Epithelial cell of esophagus (primary cell): ENCODE results near the gene ZNF407.

Experiments used
- DNase-seq: peaks from one replicate; pipeline ENCODE4 v3.0.0; 2010; ENCODE audit warnings: low read depth
- H3K4me3 ChIP-seq: 2 replicates; pipeline ENCODE4 v1.5.1; 2011; ENCODE audit warnings: mild to moderate bottlenecking, low read length, control low read depth
- TF ChIP-seq, protein P1 (sequence below): IDR thresholded peaks from 2 replicates; pipeline ENCODE4 v1.5.1; 2011; ENCODE audit warnings: low read depth, mild to moderate bottlenecking, low read length, control low read depth, inconsistent platforms; ENCODE audit not compliant: insufficient read depth; ENCODE audit errors: missing control alignments

The ZNF407 gene

DNA sequence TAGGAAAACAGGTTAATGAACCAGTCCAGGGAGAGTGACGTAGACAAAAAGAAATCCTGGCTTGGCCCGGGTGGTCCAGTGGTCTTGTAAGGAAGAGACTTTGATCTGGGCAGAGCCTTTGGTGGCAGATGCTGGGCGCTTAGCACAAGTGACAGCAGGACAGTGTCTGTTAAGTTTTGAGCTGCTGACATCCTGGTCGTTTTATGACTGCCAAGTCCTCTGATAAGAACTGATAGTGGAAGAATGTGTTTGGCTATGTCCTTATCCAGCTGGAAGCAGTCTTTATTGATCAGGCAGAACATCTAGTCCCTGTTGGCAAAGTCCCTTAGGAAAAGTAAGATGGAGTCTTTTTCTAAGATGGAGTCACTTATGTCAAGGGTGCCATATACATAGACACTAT lies 27.4 kb upstream of the ZNF407 start:
- H3K4me3 ChIP-seq: no peak overlapping the region
- DNase-seq: no peak
- TF ChIP-seq, protein P1, sequence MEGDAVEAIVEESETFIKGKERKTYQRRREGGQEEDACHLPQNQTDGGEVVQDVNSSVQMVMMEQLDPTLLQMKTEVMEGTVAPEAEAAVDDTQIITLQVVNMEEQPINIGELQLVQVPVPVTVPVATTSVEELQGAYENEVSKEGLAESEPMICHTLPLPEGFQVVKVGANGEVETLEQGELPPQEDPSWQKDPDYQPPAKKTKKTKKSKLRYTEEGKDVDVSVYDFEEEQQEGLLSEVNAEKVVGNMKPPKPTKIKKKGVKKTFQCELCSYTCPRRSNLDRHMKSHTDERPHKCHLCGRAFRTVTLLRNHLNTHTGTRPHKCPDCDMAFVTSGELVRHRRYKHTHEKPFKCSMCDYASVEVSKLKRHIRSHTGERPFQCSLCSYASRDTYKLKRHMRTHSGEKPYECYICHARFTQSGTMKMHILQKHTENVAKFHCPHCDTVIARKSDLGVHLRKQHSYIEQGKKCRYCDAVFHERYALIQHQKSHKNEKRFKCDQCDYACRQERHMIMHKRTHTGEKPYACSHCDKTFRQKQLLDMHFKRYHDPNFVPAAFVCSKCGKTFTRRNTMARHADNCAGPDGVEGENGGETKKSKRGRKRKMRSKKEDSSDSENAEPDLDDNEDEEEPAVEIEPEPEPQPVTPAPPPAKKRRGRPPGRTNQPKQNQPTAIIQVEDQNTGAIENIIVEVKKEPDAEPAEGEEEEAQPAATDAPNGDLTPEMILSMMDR: no peak

DNA sequence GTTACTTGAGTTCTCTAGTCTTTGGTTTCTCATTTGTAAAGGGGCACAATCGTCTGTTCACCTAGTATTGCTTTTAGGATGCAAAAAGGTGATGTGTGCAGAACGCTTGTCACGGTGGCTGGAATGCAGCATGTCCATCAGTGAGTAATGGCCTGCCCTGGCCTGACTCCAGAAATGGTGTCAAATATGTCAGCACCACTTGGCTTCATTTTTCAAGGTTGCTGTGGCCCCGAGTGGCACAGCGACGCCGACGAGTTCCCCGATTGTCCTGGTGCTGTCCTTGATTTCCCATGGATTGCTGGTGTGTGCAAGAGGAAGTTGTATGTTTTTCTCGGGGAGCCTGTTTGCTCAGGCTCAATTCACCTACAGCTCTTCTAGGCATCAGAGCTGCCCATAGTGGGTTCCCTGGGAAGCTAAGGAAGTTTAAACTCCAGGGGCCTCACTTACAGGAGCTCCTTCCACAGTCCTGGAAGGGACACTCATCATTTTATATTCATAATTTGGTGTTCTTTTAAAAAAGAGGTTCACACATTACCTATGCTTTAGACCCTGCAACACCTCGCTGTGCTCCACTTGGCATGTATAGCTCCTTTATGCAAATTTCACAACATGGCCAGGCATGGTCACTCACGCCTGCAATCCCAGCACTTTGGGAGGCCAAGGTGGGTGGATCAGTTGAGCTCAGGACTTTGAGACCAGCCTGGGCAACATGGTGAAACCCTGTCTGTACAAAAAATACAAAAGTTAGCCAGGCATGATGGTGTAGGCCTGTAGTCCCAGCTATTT lies 25.6 kb upstream of the ZNF407 start:
- TF ChIP-seq, protein P1: no peak
- H3K4me3 ChIP-seq: no peak overlapping the region
- DNase-seq: no peak

DNA sequence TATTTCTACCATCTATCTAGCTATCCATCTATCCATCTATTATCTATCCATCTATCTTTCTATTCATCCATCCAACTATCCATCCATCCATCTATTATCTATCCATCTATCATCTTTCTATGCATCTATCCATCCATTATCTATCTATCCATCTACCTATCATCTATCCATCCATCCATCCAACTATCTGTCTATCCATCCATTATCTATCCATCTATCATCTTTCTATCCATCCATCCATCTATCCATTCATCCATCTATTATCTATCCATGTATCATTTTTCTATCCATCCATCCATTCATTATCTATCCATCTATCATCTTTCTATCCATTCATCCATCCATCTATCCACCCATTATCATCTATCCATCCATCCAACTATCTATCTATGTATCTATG lies 24.6 kb upstream of the ZNF407 start:
- TF ChIP-seq, protein P1: no peak
- no peak for DNase-seq

DNA sequence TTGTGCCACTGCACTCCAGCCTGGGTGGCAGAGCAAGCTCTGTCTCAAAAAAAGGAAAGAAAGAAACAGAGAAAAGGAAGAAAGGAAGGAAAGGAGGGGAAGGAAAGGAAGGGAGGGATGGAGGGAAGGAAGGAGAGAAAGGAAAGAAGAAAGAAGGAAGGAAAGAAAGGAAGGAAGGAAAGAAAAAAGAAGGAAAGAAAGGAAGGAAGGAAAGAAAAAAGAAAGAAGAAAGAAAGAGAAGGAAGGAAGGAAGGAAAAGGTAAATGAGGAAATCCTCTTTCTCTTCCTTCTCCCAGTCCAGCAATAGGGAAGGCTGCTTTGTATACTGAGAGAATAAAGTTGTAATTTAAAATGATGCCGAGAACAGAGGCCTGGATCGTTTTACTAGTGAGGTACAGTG lies 22.8 kb upstream of the ZNF407 start:
- no peak for DNase-seq
- TF ChIP-seq, protein P1: no peak

More for the DNA sequence above, 24.6 kb upstream of the ZNF407 start:
- no peak overlapping the region for H3K4me3 ChIP-seq

DNA sequence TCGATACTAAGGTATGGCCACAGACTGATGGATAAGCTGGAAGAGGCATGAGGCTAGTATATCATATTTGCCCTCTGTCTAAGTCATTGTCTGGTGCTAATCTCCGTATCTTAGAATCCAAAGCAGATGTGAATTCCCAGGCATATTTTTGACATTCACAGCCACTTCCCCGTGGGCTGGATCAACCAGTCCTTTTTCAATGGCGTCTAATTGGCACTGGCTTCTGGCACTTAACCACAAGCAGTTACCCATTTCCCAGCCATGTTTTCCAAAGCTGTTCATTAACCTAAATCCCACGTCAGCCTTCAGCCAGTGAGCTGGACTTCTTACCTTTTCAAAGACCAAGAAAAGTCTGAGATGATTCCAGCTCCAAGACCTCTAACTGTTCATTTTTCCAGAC lies 20.7 kb upstream of the ZNF407 start:
- TF ChIP-seq, protein P1: no peak
- H3K4me3 ChIP-seq: no peak overlapping the region
- no peak for DNase-seq

More for the DNA sequence above, 22.8 kb upstream of the ZNF407 start:
- H3K4me3 ChIP-seq: no peak overlapping the region

DNA sequence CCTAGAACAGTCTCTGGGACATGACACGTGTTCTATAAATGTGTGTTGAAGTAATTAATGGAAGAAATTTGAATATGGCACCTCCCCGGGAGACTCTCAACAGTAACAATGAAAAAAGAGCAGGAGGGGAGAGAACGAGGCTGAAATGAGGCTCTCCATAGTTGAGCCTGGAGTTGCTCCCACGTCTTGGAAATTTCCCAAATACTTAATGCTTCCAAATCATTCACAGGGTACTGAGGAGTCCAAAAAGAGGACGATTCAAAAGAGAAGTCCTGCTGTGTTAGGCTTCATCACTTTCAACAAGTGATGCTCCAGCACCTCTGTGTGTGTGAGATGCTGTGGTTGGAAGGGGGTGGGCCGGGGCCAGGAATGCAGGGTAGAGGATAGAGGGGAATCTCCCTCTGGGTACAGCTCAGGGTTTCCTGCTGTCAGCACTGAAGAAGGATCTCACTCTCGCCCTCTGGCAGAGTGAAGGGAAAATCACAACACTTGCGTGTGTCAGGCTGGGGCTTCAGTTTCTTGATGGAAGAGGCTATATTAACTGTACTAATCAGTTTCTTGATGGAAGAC lies 18.1 kb upstream of the ZNF407 start:
- H3K4me3 ChIP-seq: no peak overlapping the region
- no peak for DNase-seq
- TF ChIP-seq, protein P1: no peak
